Natural killer cell (primary cell): Measurements from ENCODE around the gene VAMP5. TPM values are rescaled to one million over a fixed set of nuclear protein-coding genes. Genes with fewer than 3 reads are reported as not detected.

Experiments used
- ATAC-seq, 3 donors: fragments of 150-1000 bp in 2 of 3; fragments of 200-7000 bp in 1 of 3; cut with Tn5 transposase; 1 replicate in 1 of 3; 2 replicates in 2 of 3; pipeline ENCODE4 v1.10.0; 2021; ENCODE audit warnings: mild to moderate bottlenecking in 2 of 3, moderate library complexity in 2 of 3
- DNase-seq, 2 donors: peaks; one replicate each; pipeline versions ENCODE4 v3.0.0 to v3.0.0-alpha.2; 2013 to 2021; ENCODE audit warnings: mixed read lengths in 1 of 2
- H3K27ac ChIP-seq: one replicate; pipeline ENCODE4 v1.5.1; 2013; ENCODE audit warnings: mild to moderate bottlenecking, low read length
- H3K27me3 ChIP-seq: one replicate; pipeline ENCODE4 v1.6.1; 2013; ENCODE audit warnings: low read length; ENCODE audit not compliant: control insufficient read depth, insufficient read depth
- H3K36me3 ChIP-seq: one replicate; pipeline ENCODE4 v1.6.1; 2013; ENCODE audit warnings: low read length; ENCODE audit not compliant: control insufficient read depth, insufficient read depth
- H3K4me1 ChIP-seq: one replicate; pipeline ENCODE4 v1.6.1; 2013; ENCODE audit warnings: low read length; ENCODE audit not compliant: control insufficient read depth, insufficient read depth
- H3K4me3 ChIP-seq: one replicate; pipeline ENCODE4 v1.5.1; 2013; ENCODE audit warnings: low read length
- H3K9me3 ChIP-seq: one replicate; pipeline ENCODE4 v1.6.1; 2013; ENCODE audit warnings: low read length; ENCODE audit not compliant: control insufficient read depth, insufficient read depth
- H3K27ac Mint-ChIP-seq, 2 donors: one replicate each; pipeline ENCODE4 v1.8.0; 2022; ENCODE audit warnings: mild to moderate bottlenecking in 2 of 2, mixed read lengths in 2 of 2, moderate library complexity in 1 of 2
- H3K27me3 Mint-ChIP-seq, 2 donors: one replicate each; pipeline ENCODE4 v1.8.0; 2022; ENCODE audit warnings: low read depth in 2 of 2, mixed read lengths in 2 of 2
- H3K36me3 Mint-ChIP-seq: one replicate; pipeline ENCODE4 v1.8.0; 2022; ENCODE audit warnings: mixed read lengths
- H3K4me1 Mint-ChIP-seq, 2 donors: one replicate each; pipeline ENCODE4 v1.8.0; 2022; ENCODE audit warnings: mixed read lengths in 2 of 2
- H3K4me3 Mint-ChIP-seq: one replicate; pipeline ENCODE4 v1.8.0; 2022; ENCODE audit warnings: mild to moderate bottlenecking, moderate library complexity, mixed read lengths
- H3K9me3 Mint-ChIP-seq, 2 donors: one replicate each; pipeline ENCODE4 v1.8.0; 2022; ENCODE audit warnings: mixed read lengths in 2 of 2
- WGBS: methylation state at CpG from one replicate; pipeline ENCODE4 v1.1.7; 2013; ENCODE audit warnings: missing lambda C conversion rate; ENCODE audit not compliant: insufficient coverage; 5-methylcytosine and 5-hydroxymethylcytosine counted together
- intact Hi-C: fragments of 100-400 bp; cut with micrococcal nuclease; formaldehyde crosslinking; loops from one replicate; pipeline ENCODE4 v1.14.2; 2022
- total RNA-seq, 4 donors: library from RNA; stranded (reverse); fragments of 120-200 nt in 1 of 4; gene quantifications; one replicate each; pipeline versions ENCODE4 v1.2.3 to v1.2.4, GENCODE V29; 2013 to 2022
- TF ChIP-seq, protein P1 (sequence below): fragments of 200-600 bp; IDR thresholded peaks from one replicate; pipeline ENCODE4 v1.8.0; 2022; ENCODE audit warnings: antibody characterized with exemption

VAMP5 gene
- total RNA-seq, 3 donors from 2014 or later (not counting 1 experiment from before 2014, with no cell fraction given) = 35.0 to 50.7 (median 36.7) TPM

DNA sequence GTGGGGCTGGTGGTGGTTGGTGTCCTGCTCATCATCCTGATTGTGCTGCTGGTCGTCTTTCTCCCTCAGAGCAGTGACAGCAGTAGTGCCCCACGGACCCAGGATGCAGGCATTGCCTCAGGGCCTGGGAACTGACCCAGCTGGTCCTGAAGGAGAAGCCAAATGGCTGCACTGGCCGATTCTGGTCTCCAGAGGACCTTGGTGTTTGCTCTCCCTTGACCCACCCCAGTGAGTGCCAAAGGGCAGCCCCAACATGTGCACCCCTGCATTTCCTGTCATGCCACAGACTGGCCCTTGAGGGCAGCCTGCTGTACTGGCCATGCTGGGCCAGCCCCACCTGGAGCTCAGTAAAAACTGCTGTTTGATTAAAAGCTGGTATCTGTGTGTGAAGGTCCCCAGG lies 8.8 kb downstream of the VAMP5 start:
- Mint-ChIP-seq H3K9me3 (no peaks in the 10 kb centered on the region), H3K4me1 (peaks cover 35 to 47% of the 10 kb centered on the region in 2 donors)
- intact Hi-C loops = no loop called here

DNA sequence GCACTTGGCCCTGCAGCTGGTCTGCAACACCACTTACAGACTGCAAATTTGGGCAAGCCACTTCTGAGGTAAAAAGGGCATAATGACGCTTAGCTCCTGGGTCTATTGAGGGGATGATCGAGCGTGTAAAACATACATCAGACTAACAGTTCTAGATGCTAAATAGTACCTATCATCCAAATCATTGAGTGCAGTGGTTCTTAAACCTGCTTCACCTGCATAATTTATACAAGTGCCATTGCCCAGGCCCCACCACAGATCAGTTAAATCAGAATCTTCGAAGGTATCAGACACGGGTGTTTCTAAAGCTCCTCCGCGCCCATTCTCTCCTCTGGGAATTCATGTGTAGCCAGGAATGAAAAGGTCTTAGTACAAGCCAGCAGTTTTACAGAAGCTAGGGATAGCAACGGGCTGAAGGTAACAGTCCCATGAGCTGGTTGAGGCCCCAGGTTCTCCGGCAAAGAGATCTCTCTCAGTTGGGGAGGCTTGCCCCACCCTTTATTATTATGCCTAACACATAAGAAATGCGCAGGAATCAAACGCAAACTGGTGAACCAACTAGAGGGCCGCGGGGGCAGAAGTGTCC lies 10.6 kb downstream of the VAMP5 start:
- Histone ChIP-seq H3K4me1 (peaks cover 27% of the 10 kb centered on the region), H3K36me3 (peaks cover 18% of the 10 kb centered on the region), H3K9me3 (no peaks in the 10 kb centered on the region), H3K4me3 (peak overlapping the region; percentile 92), H3K27me3 (no peaks in the 10 kb centered on the region), H3K27ac (peak overlapping the region; percentile 82)
- TF ChIP-seq, protein P1, sequence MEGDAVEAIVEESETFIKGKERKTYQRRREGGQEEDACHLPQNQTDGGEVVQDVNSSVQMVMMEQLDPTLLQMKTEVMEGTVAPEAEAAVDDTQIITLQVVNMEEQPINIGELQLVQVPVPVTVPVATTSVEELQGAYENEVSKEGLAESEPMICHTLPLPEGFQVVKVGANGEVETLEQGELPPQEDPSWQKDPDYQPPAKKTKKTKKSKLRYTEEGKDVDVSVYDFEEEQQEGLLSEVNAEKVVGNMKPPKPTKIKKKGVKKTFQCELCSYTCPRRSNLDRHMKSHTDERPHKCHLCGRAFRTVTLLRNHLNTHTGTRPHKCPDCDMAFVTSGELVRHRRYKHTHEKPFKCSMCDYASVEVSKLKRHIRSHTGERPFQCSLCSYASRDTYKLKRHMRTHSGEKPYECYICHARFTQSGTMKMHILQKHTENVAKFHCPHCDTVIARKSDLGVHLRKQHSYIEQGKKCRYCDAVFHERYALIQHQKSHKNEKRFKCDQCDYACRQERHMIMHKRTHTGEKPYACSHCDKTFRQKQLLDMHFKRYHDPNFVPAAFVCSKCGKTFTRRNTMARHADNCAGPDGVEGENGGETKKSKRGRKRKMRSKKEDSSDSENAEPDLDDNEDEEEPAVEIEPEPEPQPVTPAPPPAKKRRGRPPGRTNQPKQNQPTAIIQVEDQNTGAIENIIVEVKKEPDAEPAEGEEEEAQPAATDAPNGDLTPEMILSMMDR = no peak
- H3K9me3 Mint-ChIP-seq = no peaks in the 10 kb centered on the region
- no peaks in the 10 kb centered on the region for H3K36me3 Mint-ChIP-seq
- intact Hi-C loops = no loop called here
- H3K27ac Mint-ChIP-seq = peak overlapping the region; percentile 96 to 98
- no peaks in the 10 kb centered on the region for H3K27me3 Mint-ChIP-seq
- ATAC-seq (no peak), DNase-seq (no peak)
- H3K4me1 Mint-ChIP-seq = peaks cover 31 to 38% of the 10 kb centered on the region in 2 donors
- H3K4me3 Mint-ChIP-seq = peak overlapping the region; percentile 99
- 27% methylated on average over 13 of the region's 13 CpGs for WGBS

More for the DNA sequence above, 8.8 kb downstream of the VAMP5 start:
- no peaks in the 10 kb centered on the region for H3K9me3 ChIP-seq
- H3K27ac Mint-ChIP-seq = peak overlapping the region in 1 of 2 donors; percentile 60
- H3K4me3 Mint-ChIP-seq = peak overlapping the region; percentile 58
- no peaks in the 10 kb centered on the region for H3K27me3 ChIP-seq
- 80% methylated on average over 3 of the region's 3 CpGs for WGBS
- H3K4me3 ChIP-seq = no peak overlapping the region
- TF ChIP-seq, protein P1 = no peak
- ATAC-seq (no peak), DNase-seq (no peak)
- H3K27ac ChIP-seq = no peak overlapping the region
- H3K36me3 ChIP-seq = peaks cover 8% of the 10 kb centered on the region
- no peaks in the 10 kb centered on the region for H3K36me3 Mint-ChIP-seq
- peaks cover 31% of the 10 kb centered on the region for H3K4me1 ChIP-seq
- no peaks in the 10 kb centered on the region for H3K27me3 Mint-ChIP-seq

DNA sequence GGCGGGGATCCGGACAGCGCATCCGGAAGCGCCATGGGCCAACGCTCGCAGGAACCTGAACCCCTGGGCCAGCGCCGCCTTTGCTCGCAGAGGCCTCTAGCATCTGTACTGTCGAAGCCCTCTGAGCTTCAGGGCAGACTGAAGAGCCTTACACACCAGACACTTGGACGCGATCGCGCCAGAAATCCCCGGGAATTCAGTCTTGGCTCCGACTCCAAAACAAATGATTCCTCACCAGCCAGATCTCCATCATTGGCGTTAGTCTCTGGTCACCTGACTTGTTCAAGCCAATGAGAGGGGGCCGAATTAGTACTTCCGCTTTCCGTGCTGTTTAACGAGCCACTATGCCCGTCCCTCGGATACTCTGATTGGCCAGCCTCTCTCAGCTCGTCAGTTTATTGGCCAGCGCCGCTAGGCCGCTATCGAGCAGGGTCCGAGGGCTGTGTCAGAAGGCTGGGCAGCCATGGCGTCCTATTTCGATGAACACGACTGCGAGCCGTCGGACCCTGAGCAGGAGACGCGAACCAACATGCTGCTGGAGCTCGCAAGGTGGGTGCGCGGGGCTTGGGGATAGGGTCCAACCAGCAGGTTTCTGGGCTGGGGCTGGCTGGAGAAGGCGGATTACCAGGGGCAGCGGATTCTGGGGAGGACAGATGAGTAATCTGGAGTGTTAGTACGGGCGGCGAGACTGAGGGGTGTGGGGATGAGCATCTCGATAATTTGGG lies 11.2 kb downstream of the VAMP5 start, which contains the start of gene RNF181:
Gene RNF181 (plus strand): TSS at position 445 of the 725 bp plus-strand sequence. CDS start 19 bp downstream, at position 464.
- Mint-ChIP-seq H3K27me3 (no peaks in the 10 kb centered on the region), H3K4me3 (peak within 1 kb of the TSS; percentile 99), H3K27ac (peak within 1 kb of the TSS; percentile 96 to 98), H3K36me3 (no peaks in the 10 kb centered on the region), H3K4me1 (peaks cover 31 to 38% of the 10 kb centered on the region in 2 donors), H3K9me3 (no peaks in the 10 kb centered on the region)
- Histone ChIP-seq H3K4me1 (peaks cover 27% of the 10 kb centered on the region), H3K4me3 (peak within 1 kb of the TSS; percentile 92), H3K27ac (peak within 1 kb of the TSS; percentile 82), H3K27me3 (no peaks in the 10 kb centered on the region), H3K36me3 (peaks cover 18% of the 10 kb centered on the region), H3K9me3 (no peaks in the 10 kb centered on the region)
- ATAC-seq (peak; percentile 97 to 99 (median 99)), DNase-seq (peak; percentile 84 to 96)
- TF ChIP-seq, protein P1 = no peak
- WGBS = under 1% methylated on average over 47 of the region's 47 CpGs
- intact Hi-C loops = no loop called here
